Stomach (tissue), 9 donors: Measurements from ENCODE around the gene LSM14A. TPM values are rescaled to one million over a fixed set of nuclear protein-coding genes. Genes with fewer than 3 reads are reported as not detected.
"Not testable (repeated sequence)": the region's sequence is repeated elsewhere in the genome, so short reads cannot be mapped to it uniquely, and the experiment has no call there.

Source experiments
- DNase-seq, 2 donors: peaks; one replicate each; pipeline versions ENCODE4 v3.0.0 to v3.0.0-alpha.2; 2013 to 2019
- H3K27ac ChIP-seq, 5 donors: fragments of 200-600 bp in 4 of 5; sonication (generic) in 4 of 5; one replicate each; pipeline ENCODE4 v1.5.1; 2013 to 2019; ENCODE audit warnings: mild to moderate bottlenecking in 1 of 5, moderate library complexity in 1 of 5
- H3K27me3 ChIP-seq, 3 donors: fragments of 200-600 bp; sonication (generic); one replicate each; pipeline ENCODE4 v1.5.1; 2017 to 2019; ENCODE audit warnings: mixed run types in 1 of 3
- H3K36me3 ChIP-seq, 4 donors: fragments of 200-600 bp; sonication (generic); 1 replicate in 3 of 4; 2 replicates in 1 of 4; pipeline ENCODE4 v1.5.1; 2016 to 2019
- H3K4me1 ChIP-seq, 4 donors: fragments of 200-600 bp; sonication (generic); one replicate each; pipeline ENCODE4 v1.5.1; 2016 to 2019
- H3K4me3 ChIP-seq, 4 donors: fragments of 200-600 bp; sonication (generic) in 3 of 4; one replicate each; pipeline ENCODE4 v1.5.1; 2016 to 2019; ENCODE audit warnings: mild to moderate bottlenecking in 1 of 4
- H3K9me3 ChIP-seq, 4 donors: fragments of 200-600 bp; sonication (generic); one replicate each; pipeline ENCODE4 v1.5.1; 2016 to 2019
- CTCF ChIP-seq, 7 experiments: fragments of 450-650 bp in 4 of 7; fragments of 200-600 bp in 3 of 7; sonication (generic) in 3 of 7; IDR thresholded peaks; one replicate each; pipeline ENCODE4 v1.5.1; 2016 to 2019; ENCODE audit warnings: antibody characterized with exemption in 7 of 7, control low read depth in 2 of 7, mild to moderate bottlenecking in 1 of 7
- EP300 ChIP-seq: sonication (generic); formaldehyde crosslinking; IDR thresholded peaks from one replicate; pipeline ENCODE4 v1.6.1; 2017; ENCODE audit warnings: antibody characterized with exemption
- POLR2A ChIP-seq, 4 donors: fragments of 450-650 bp; IDR thresholded peaks; one replicate each; pipeline ENCODE4 v1.6.1; 2016; ENCODE audit warnings: antibody characterized with exemption in 4 of 4, control low read depth in 2 of 4, mild to moderate bottlenecking in 1 of 4, moderate library complexity in 1 of 4
- POLR2AphosphoS5 ChIP-seq, 3 donors: sonication (generic); formaldehyde crosslinking; IDR thresholded peaks; one replicate each; pipeline ENCODE4 v1.6.1; 2016; ENCODE audit warnings: antibody characterized with exemption in 3 of 3
- WGBS, 5 donors: extraction: QIAGEN DNeasy Blood & Tissue Kit in 3 of 5; methylation state at CpG; one replicate each; pipeline versions ENCODE4 v1.1.5 to v1.1.7; 2013 to 2018; 5-methylcytosine and 5-hydroxymethylcytosine counted together
- intact Hi-C: fragments of 100-400 bp; cut with DNase I; formaldehyde crosslinking; loops from one replicate; pipeline ENCODE4 v1.15.1; 2023; ENCODE audit warnings: low total_unique reads
- polyA plus RNA-seq, 3 donors: library from polyadenylated mRNA; stranded (reverse); fragments of 200-250 nt; gene quantifications; one replicate each; pipeline ENCODE4 v1.2.3, GENCODE V29; 2013
- total RNA-seq, 5 donors: library from RNA; depleted of rRNA; stranded (reverse); fragments of >200 nt; gene quantifications; one replicate each; pipeline versions ENCODE4 v1.1.0 to v1.2.3, GENCODE V29; 2014 to 2016
- donor health status: healthy with polysubstance abuse.
- donor health status: Bipolar disorder and iron deficiency.
- donor health status: healthy.

LSM14A gene
- total and polyA plus RNA-seq, 8 donors, result 38.4 to 227 (median 111) TPM

- no peaks in the 10 kb centered on the region for H3K9me3 ChIP-seq
- peak in 1 of 2 donors; percentile 13 for DNase-seq
- no peak for TF ChIP-seq CTCF (IDR thresholded peaks at IDR 0.05)
- no peak for TF ChIP-seq EP300
- TF ChIP-seq POLR2A (IDR thresholded peaks at IDR 0.05), result no peak
- TF ChIP-seq POLR2AphosphoS5 (IDR thresholded peaks at IDR 0.05), result no peak
- peaks cover 0 to 3% (median 0%) of the 10 kb centered on the region in 4 donors for H3K36me3 ChIP-seq
- intact Hi-C loops, result no loop called here
- no peak overlapping the region for H3K4me3 ChIP-seq
- 74 to 83% (median 74%) methylated on average over 18 of the region's 18 CpGs for WGBS, 5 donors
- no peak overlapping the region for H3K27ac ChIP-seq
- no peaks in the 10 kb centered on the region for H3K27me3 ChIP-seq
- H3K4me1 ChIP-seq, result peaks cover 6 to 27% (median 14%) of the 10 kb centered on the region in 4 donors
Observed at GRCh38 chr19:34236035-34236987, 64.0 kb downstream of the LSM14A start.

GRCh38 chr19:34237283-34237682 lies 65.0 kb downstream of the LSM14A start:
- Histone ChIP-seq H3K4me3 (no peak overlapping the region), H3K36me3 (no peaks in the 10 kb centered on the region), H3K27me3 (no peaks in the 10 kb centered on the region), H3K9me3 (no peaks in the 10 kb centered on the region), H3K4me1 (peaks cover 4 to 17% (median 12%) of the 10 kb centered on the region in 4 donors), H3K27ac (no peak overlapping the region)
- no peak for TF ChIP-seq POLR2A (IDR thresholded peaks at IDR 0.05)
- TF ChIP-seq POLR2AphosphoS5 (IDR thresholded peaks at IDR 0.05), result no peak
- TF ChIP-seq EP300, result no peak
- no peak for TF ChIP-seq CTCF (IDR thresholded peaks at IDR 0.05)
- no peak for DNase-seq
- intact Hi-C loops, result no loop called here
- WGBS, 5 donors, result 65 to 97% (median 88%) methylated on average over 3 of the region's 3 CpGs

- WGBS, 5 donors, result 74 to 98% (median 96%) methylated on average over 4 of the region's 4 CpGs
- Histone ChIP-seq H3K4me1 (peaks cover 0 to 11% (median 6%) of the 10 kb centered on the region in 4 donors), H3K36me3 (no peaks in the 10 kb centered on the region), H3K27ac (no peak overlapping the region), H3K4me3 (no peak overlapping the region), H3K27me3 (no peaks in the 10 kb centered on the region), H3K9me3 (no peaks in the 10 kb centered on the region)
- TF ChIP-seq CTCF (IDR thresholded peaks at IDR 0.05) (no peak), POLR2AphosphoS5 (IDR thresholded peaks at IDR 0.05) (no peak), POLR2A (IDR thresholded peaks at IDR 0.05) (no peak)
- intact Hi-C loops, result no loop called here
- no peak for DNase-seq
Observed at GRCh38 chr19:34237939-34238338, 65.6 kb downstream of the LSM14A start.

GRCh38 chr19:34241513-34242337 lies 69.4 kb downstream of the LSM14A start:
- 58 to 66% (median 60%) methylated on average over 13 of the region's 13 CpGs for WGBS, 5 donors
- H3K27me3 ChIP-seq, result no peaks in the 10 kb centered on the region
- no peaks in the 10 kb centered on the region for H3K4me1 ChIP-seq
- TF ChIP-seq CTCF (IDR thresholded peaks at IDR 0.05) (peak in 4 of 7 experiments; percentile 15 to 25 (median 20)), EP300 (no peak)
- H3K9me3 ChIP-seq, result no peaks in the 10 kb centered on the region
- intact Hi-C loops, result no loop called here
- no peak overlapping the region for H3K4me3 ChIP-seq
- peak; percentile 64 to 89 for DNase-seq
- H3K36me3 ChIP-seq, result no peaks in the 10 kb centered on the region
- H3K27ac ChIP-seq, result no peak overlapping the region

GRCh38 chr19:34243138-34243875 lies 71.0 kb downstream of the LSM14A start:
- DNase-seq, H3K36me3 ChIP-seq, H3K4me3 ChIP-seq, H3K4me1 ChIP-seq, H3K27ac ChIP-seq, intact Hi-C loops, H3K27me3 ChIP-seq, H3K9me3 ChIP-seq: not testable (repeated sequence)
- 92 to 96% (median 96%) methylated on average over 10 of the region's 10 CpGs for WGBS, 5 donors
